SK-N-SH treated with all-trans-retinoic acid at 6 μM for 48 hours (cell line): ENCODE results near the gene CRKL.

Experiments used
- ATAC-seq: fragments of 200-7000 bp; cut with Tn5 transposase; 3 replicates; pipeline ENCODE4 v1.9.1; 2020; ENCODE audit warnings: mild to moderate bottlenecking, moderate library complexity
- ARNTL ChIP-seq: fragments of 450-650 bp; formaldehyde crosslinking; IDR thresholded peaks from 2 replicates; pipeline ENCODE4 v1.5.0; 2020; ENCODE audit warnings: low read depth, mild to moderate bottlenecking, moderate library complexity, borderline replicate concordance
- BACH2 ChIP-seq: fragments of 250-450 bp; sonication (Bioruptor Pico); IDR thresholded peaks from 2 replicates; pipeline ENCODE4 v1.9.0; 2021; ENCODE audit warnings: mild to moderate bottlenecking, borderline replicate concordance
- CREB5 ChIP-seq: fragments of 250-450 bp; sonication (Bioruptor Pico); IDR thresholded peaks from 2 replicates; pipeline ENCODE4 v1.5.1; 2020; ENCODE audit warnings: low read depth, mild to moderate bottlenecking, moderate library complexity
- CSDC2 ChIP-seq: fragments of 250-450 bp; sonication (Bioruptor Pico); IDR thresholded peaks from 2 replicates; pipeline ENCODE4 v1.5.0; 2020; ENCODE audit warnings: mild to moderate bottlenecking, moderate library complexity
- ESRRG ChIP-seq: fragments of 250-450 bp; sonication (Bioruptor Pico); IDR thresholded peaks from 2 replicates; pipeline ENCODE4 v1.6.1; 2021; ENCODE audit warnings: mild to moderate bottlenecking
- ISL1 ChIP-seq: fragments of 250-450 bp; sonication (Bioruptor Pico); IDR thresholded peaks from 2 replicates; pipeline ENCODE4 v2.1.2; 2022; ENCODE audit warnings: mild to moderate bottlenecking, moderate library complexity
- OSR1 ChIP-seq: fragments of 250-450 bp; sonication (Bioruptor Pico); IDR thresholded peaks from 2 replicates; pipeline ENCODE4 v1.8.0; 2022; ENCODE audit warnings: moderate library complexity, mild to moderate bottlenecking, inconsistent platforms
- POU6F1 ChIP-seq: fragments of 250-450 bp; sonication (Bioruptor Pico); IDR thresholded peaks from 2 replicates; pipeline ENCODE4 v1.8.0; 2021; ENCODE audit warnings: low read depth, mild to moderate bottlenecking, moderate library complexity, borderline replicate concordance
- RARB ChIP-seq: fragments of 250-450 bp; sonication (Bioruptor Pico); IDR thresholded peaks from 2 replicates; pipeline ENCODE4 v1.8.0; 2021; ENCODE audit warnings: mild to moderate bottlenecking, moderate library complexity
- SNAI2 ChIP-seq: fragments of 250-450 bp; sonication (Bioruptor Pico); IDR thresholded peaks from 2 replicates; pipeline ENCODE4 v1.5.0; 2020; ENCODE audit warnings: mild to moderate bottlenecking, moderate library complexity
- TCF4 ChIP-seq: fragments of 250-450 bp; sonication (Bioruptor Pico); IDR thresholded peaks from 2 replicates; pipeline ENCODE4 v1.8.0; 2021; ENCODE audit warnings: mild to moderate bottlenecking, moderate library complexity, borderline replicate concordance
- TOX ChIP-seq: fragments of 250-450 bp; sonication (Bioruptor Pico); IDR thresholded peaks from 2 replicates; pipeline ENCODE4 v1.8.0; 2021; ENCODE audit warnings: mild to moderate bottlenecking, moderate library complexity, borderline replicate concordance
- ZC3H10 ChIP-seq: fragments of 250-450 bp; sonication (Bioruptor Pico); IDR thresholded peaks from 2 replicates; pipeline ENCODE4 v1.5.1; 2021; ENCODE audit warnings: mild to moderate bottlenecking, moderate library complexity
- ZFP3 ChIP-seq: fragments of 250-450 bp; sonication (Bioruptor Pico); IDR thresholded peaks from 2 replicates; pipeline ENCODE4 v1.5.0; 2020; ENCODE audit warnings: mild to moderate bottlenecking, moderate library complexity
- ZFP30 ChIP-seq: fragments of 450-650 bp; formaldehyde crosslinking; IDR thresholded peaks from 2 replicates; pipeline ENCODE4 v1.5.0; 2022; ENCODE audit warnings: mild to moderate bottlenecking, moderate library complexity
- ZNF565 ChIP-seq: fragments of 450-650 bp; formaldehyde crosslinking; conservative IDR thresholded peaks from 2 replicates; pipeline ENCODE4 v1.5.0; 2020; ENCODE audit warnings: low read depth, mild to moderate bottlenecking, moderate library complexity
- ZNF70 ChIP-seq: fragments of 450-650 bp; formaldehyde crosslinking; IDR thresholded peaks from 2 replicates; pipeline ENCODE4 v1.5.0; 2020; ENCODE audit warnings: mild to moderate bottlenecking, moderate library complexity
- ZNF8 ChIP-seq: fragments of 450-650 bp; formaldehyde crosslinking; IDR thresholded peaks from 2 replicates; pipeline ENCODE4 v1.5.0; 2020; ENCODE audit warnings: mild to moderate bottlenecking, moderate library complexity
- TF ChIP-seq, protein P1 (sequence below): fragments of 250-450 bp; sonication (Bioruptor Pico); IDR thresholded peaks from 2 replicates; pipeline ENCODE4 v1.5.1; 2021; ENCODE audit warnings: mild to moderate bottlenecking, moderate library complexity
- TF ChIP-seq, protein P2 (sequence below): fragments of 250-450 bp; sonication (Bioruptor Pico); IDR thresholded peaks from 2 replicates; pipeline ENCODE4 v1.5.0; 2020; ENCODE audit warnings: mild to moderate bottlenecking, moderate library complexity
- TF ChIP-seq, protein P3 (sequence below): fragments of 250-450 bp; sonication (Bioruptor Pico); IDR thresholded peaks from 2 replicates; pipeline ENCODE4 v1.8.0; 2020; ENCODE audit warnings: mild to moderate bottlenecking, moderate library complexity, borderline replicate concordance

The CRKL gene

DNA sequence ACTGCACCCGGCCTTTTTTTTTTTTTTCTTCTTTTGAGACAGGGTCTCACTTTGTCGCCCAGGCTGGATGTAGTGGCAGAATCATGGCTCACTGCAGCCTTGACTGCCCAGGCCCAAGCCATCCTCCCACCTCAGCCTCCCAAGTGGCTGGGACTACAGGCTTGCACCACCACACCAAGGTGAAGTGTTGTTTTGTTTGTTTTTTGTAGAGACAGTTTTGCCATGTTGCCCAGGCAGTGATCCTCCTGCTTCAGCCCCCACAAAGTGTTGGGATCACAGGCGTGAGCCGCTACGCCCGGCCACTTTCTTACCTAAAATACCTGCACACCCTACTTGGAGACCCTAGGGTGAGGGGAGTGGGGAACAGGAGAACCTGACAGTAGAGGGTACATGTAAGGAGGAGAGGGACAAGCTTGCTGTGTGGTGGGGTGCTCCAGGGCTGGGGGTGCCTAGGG lies 45.3 kb downstream of the CRKL start:
- no peak for ATAC-seq
- TF ChIP-seq ZC3H10 (CRISPR knock-in tag) (no peak), SNAI2 (CRISPR knock-in tag) (no peak), ZNF8 (CRISPR knock-in tag) (no peak), RARB (CRISPR knock-in tag) (no peak)

GRCh38 chr22:20963201-20964052 lies 46.2 kb downstream of the CRKL start:
- TF ChIP-seq, protein P1, sequence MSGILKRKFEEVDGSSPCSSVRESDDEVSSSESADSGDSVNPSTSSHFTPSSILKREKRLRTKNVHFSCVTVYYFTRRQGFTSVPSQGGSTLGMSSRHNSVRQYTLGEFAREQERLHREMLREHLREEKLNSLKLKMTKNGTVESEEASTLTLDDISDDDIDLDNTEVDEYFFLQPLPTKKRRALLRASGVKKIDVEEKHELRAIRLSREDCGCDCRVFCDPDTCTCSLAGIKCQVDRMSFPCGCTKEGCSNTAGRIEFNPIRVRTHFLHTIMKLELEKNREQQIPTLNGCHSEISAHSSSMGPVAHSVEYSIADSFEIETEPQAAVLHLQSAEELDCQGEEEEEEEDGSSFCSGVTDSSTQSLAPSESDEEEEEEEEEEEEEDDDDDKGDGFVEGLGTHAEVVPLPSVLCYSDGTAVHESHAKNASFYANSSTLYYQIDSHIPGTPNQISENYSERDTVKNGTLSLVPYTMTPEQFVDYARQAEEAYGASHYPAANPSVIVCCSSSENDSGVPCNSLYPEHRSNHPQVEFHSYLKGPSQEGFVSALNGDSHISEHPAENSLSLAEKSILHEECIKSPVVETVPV (CRISPR knock-in tag), result no peak
- TF ChIP-seq CSDC2, result no peak
- no peak for TF ChIP-seq OSR1
- no peak for TF ChIP-seq ISL1
- TF ChIP-seq ZFP30 (CRISPR knock-in tag), result no peak
- no peak for TF ChIP-seq ZNF70
- no peak for TF ChIP-seq POU6F1 (CRISPR knock-in tag)
- TF ChIP-seq ZNF565 (CRISPR knock-in tag), result no peak
- TF ChIP-seq ESRRG (CRISPR knock-in tag), result no peak
- TF ChIP-seq TCF4 (CRISPR knock-in tag), result no peak
- no peak for TF ChIP-seq TOX (CRISPR knock-in tag)
- TF ChIP-seq, protein P2, sequence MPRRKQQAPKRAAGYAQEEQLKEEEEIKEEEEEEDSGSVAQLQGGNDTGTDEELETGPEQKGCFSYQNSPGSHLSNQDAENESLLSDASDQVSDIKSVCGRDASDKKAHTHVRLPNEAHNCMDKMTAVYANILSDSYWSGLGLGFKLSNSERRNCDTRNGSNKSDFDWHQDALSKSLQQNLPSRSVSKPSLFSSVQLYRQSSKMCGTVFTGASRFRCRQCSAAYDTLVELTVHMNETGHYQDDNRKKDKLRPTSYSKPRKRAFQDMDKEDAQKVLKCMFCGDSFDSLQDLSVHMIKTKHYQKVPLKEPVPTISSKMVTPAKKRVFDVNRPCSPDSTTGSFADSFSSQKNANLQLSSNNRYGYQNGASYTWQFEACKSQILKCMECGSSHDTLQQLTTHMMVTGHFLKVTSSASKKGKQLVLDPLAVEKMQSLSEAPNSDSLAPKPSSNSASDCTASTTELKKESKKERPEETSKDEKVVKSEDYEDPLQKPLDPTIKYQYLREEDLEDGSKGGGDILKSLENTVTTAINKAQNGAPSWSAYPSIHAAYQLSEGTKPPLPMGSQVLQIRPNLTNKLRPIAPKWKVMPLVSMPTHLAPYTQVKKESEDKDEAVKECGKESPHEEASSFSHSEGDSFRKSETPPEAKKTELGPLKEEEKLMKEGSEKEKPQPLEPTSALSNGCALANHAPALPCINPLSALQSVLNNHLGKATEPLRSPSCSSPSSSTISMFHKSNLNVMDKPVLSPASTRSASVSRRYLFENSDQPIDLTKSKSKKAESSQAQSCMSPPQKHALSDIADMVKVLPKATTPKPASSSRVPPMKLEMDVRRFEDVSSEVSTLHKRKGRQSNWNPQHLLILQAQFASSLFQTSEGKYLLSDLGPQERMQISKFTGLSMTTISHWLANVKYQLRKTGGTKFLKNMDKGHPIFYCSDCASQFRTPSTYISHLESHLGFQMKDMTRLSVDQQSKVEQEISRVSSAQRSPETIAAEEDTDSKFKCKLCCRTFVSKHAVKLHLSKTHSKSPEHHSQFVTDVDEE (CRISPR knock-in tag), result no peak
- TF ChIP-seq ZFP3, result no peak
- no peak for TF ChIP-seq BACH2 (CRISPR knock-in tag)
- no peak for TF ChIP-seq SNAI2 (CRISPR knock-in tag)
- no peak for TF ChIP-seq RARB (CRISPR knock-in tag)
- TF ChIP-seq CREB5 (CRISPR knock-in tag), result no peak
- no peak for TF ChIP-seq ZNF8 (CRISPR knock-in tag)
- TF ChIP-seq, all 23 proteins: peak for 0
- ATAC-seq, result no peak

DNA sequence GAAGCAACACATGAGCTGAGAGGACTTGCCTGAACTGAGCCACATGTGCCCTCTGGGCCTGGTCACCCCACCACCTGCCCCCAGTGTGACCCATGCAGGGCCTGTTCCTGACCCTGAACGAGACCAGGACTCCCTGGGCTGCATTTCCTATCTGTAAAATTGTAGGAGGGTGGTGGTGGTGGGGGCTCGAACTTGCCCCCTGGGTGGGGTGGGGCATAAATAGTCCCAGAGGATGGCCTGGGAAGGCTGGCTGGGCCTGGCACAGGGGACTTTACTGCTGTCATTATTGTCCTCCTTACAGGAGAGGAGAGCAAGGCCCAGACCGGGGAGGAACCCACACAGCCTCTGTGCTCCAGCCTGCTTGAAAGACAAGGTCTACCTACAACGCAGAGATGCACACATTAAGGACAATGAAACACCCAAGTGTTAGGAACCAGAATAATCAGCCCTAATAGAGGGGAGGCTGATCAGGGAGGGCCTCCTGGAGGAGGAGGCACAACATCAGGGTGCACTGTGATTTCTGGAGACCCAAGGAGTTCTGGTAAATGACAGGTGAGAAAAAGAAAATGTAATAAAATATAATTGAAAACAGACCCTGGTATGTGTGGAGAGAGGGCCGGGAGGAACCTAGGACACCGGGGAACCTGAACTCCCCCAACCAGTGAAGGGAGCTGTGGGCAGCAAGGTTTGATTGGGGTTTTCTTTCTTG lies 47.0 kb downstream of the CRKL start:
- ATAC-seq, result no peak
- TF ChIP-seq POU6F1 (CRISPR knock-in tag) (no peak), ARNTL (no peak), RARB (CRISPR knock-in tag) (no peak), OSR1 (no peak), ZNF70 (no peak)
- TF ChIP-seq, protein P3, sequence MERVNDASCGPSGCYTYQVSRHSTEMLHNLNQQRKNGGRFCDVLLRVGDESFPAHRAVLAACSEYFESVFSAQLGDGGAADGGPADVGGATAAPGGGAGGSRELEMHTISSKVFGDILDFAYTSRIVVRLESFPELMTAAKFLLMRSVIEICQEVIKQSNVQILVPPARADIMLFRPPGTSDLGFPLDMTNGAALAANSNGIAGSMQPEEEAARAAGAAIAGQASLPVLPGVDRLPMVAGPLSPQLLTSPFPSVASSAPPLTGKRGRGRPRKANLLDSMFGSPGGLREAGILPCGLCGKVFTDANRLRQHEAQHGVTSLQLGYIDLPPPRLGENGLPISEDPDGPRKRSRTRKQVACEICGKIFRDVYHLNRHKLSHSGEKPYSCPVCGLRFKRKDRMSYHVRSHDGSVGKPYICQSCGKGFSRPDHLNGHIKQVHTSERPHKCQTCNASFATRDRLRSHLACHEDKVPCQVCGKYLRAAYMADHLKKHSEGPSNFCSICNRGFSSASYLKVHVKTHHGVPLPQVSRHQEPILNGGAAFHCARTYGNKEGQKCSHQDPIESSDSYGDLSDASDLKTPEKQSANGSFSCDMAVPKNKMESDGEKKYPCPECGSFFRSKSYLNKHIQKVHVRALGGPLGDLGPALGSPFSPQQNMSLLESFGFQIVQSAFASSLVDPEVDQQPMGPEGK (CRISPR knock-in tag), result no peak
- TF ChIP-seq, protein P1 (CRISPR knock-in tag), result no peak
